ENCODE measurements around the gene SASH1. TPM values are rescaled to one million over a fixed set of nuclear protein-coding genes. Genes with fewer than 3 reads are reported as not detected.

Gene SASH1
- total RNA-seq, 4 donors from 2014 or later, result 132 to 238 (median 160) TPM

GRCh38 chr6:148500402-148500801, 157.8 kb downstream of the SASH1 start:
- 60% methylated on average over 2 of the region's 2 CpGs for WGBS, 2 donors
- Histone ChIP-seq H3K27ac (peak overlapping the region; percentile 68 to 93 (median 82)), H3K27me3 (no peaks in the 10 kb centered on the region), H3K9me3 (no peaks in the 10 kb centered on the region), H3K4me3 (no peak overlapping the region), H3K4me1 (peaks cover 0 to 64% (median 6%) of the 10 kb centered on the region in 4 donors), H3K36me3 (no peaks in the 10 kb centered on the region)
- TF ChIP-seq POLR2A (IDR thresholded peaks at IDR 0.05) (no peak), CTCF (IDR thresholded peaks at IDR 0.05) (no peak), EP300 (IDR thresholded peaks at IDR 0.05) (no peak)
- no peak for DNase-seq (ENCODE audit: low spot score in 2 of 2)

GRCh38 chr6:148501178-148501590, 158.5 kb downstream of the SASH1 start:
- Histone ChIP-seq H3K4me1 (peaks cover 0 to 56% (median 4%) of the 10 kb centered on the region in 4 donors), H3K4me3 (no peak overlapping the region)
- WGBS, 2 donors, result 41 to 46% methylated on average over 5 of the region's 5 CpGs

GRCh38 chr6:148502083-148502772, 159.6 kb downstream of the SASH1 start:
- no peaks in the 10 kb centered on the region for H3K27me3 ChIP-seq
- TF ChIP-seq POLR2A (IDR thresholded peaks at IDR 0.05), result no peak
- TF ChIP-seq EP300 (IDR thresholded peaks at IDR 0.05), result peak in 1 of 2 donors; percentile 79
- no peak for TF ChIP-seq CTCF (IDR thresholded peaks at IDR 0.05)
- peak; percentile 59 to 74 for DNase-seq (ENCODE audit: low spot score in 2 of 2)
- H3K4me1 ChIP-seq, result peaks cover 0 to 49% (median 5%) of the 10 kb centered on the region in 4 donors
- no peaks in the 10 kb centered on the region for H3K36me3 ChIP-seq
- peak overlapping the region; percentile 68 to 93 (median 82) for H3K27ac ChIP-seq
- no peaks in the 10 kb centered on the region for H3K9me3 ChIP-seq
- H3K4me3 ChIP-seq, result no peak overlapping the region
- 52 to 55% methylated on average over 8 of the region's 8 CpGs for WGBS, 2 donors

More at GRCh38 chr6:148501178-148501590, 158.5 kb downstream of the SASH1 start:
- H3K36me3 ChIP-seq, result no peaks in the 10 kb centered on the region
- peak; percentile 54 to 80 for DNase-seq (ENCODE audit: low spot score in 2 of 2)
- H3K27me3 ChIP-seq, result no peaks in the 10 kb centered on the region
- H3K27ac ChIP-seq, result peak overlapping the region; percentile 68 to 93 (median 82)
- H3K9me3 ChIP-seq, result no peaks in the 10 kb centered on the region
- TF ChIP-seq POLR2A (IDR thresholded peaks at IDR 0.05), result no peak
- peak; percentile 77 to 97 for TF ChIP-seq EP300 (IDR thresholded peaks at IDR 0.05)
- no peak for TF ChIP-seq CTCF (IDR thresholded peaks at IDR 0.05)

- TF ChIP-seq EP300 (IDR thresholded peaks at IDR 0.05), result no peak
- TF ChIP-seq POLR2A (IDR thresholded peaks at IDR 0.05), result no peak
- no peak for TF ChIP-seq CTCF (IDR thresholded peaks at IDR 0.05)
- no peak overlapping the region for H3K4me3 ChIP-seq
- no peak for DNase-seq (ENCODE audit: low spot score in 2 of 2)
- H3K27ac ChIP-seq, result peak overlapping the region; percentile 68 to 93 (median 82)
- H3K27me3 ChIP-seq, result no peaks in the 10 kb centered on the region
- H3K4me1 ChIP-seq, result peaks cover 0 to 49% (median 7%) of the 10 kb centered on the region in 4 donors
- H3K36me3 ChIP-seq, result no peaks in the 10 kb centered on the region
- WGBS, 2 donors, result 78% methylated on average over 6 of the region's 6 CpGs
- no peaks in the 10 kb centered on the region for H3K9me3 ChIP-seq
Observed at GRCh38 chr6:148502773-148503135, 160.1 kb downstream of the SASH1 start.

GRCh38 chr6:148503703-148504102, 161.1 kb downstream of the SASH1 start:
- DNase-seq (ENCODE audit: low spot score in 2 of 2), result no peak
- peak overlapping the region in 2 of 4 donors; percentile 85 to 93 for H3K27ac ChIP-seq
- WGBS, 2 donors, result 57 to 96% methylated on average over 1 of the region's 1 CpG
- no peaks in the 10 kb centered on the region for H3K27me3 ChIP-seq
- peaks cover 0 to 52% (median 10%) of the 10 kb centered on the region in 4 donors for H3K4me1 ChIP-seq
- no peaks in the 10 kb centered on the region for H3K9me3 ChIP-seq
- TF ChIP-seq EP300 (IDR thresholded peaks at IDR 0.05) (no peak), CTCF (IDR thresholded peaks at IDR 0.05) (no peak), POLR2A (IDR thresholded peaks at IDR 0.05) (no peak)
- no peak overlapping the region for H3K4me3 ChIP-seq
- no peaks in the 10 kb centered on the region for H3K36me3 ChIP-seq

Data from tibial nerve (tissue), 4 donors.